H1 (cell line): ENCODE data around the gene SGMS1. TPM values are rescaled to one million over a fixed set of nuclear protein-coding genes. Genes with fewer than 3 reads are reported as not detected.

ENCODE experiments used
- ATF2 ChIP-seq: IDR thresholded peaks from 2 replicates; pipeline ENCODE4 v1.6.1; 2012; ENCODE audit warnings: low read length, inconsistent platforms
- CHD7 ChIP-seq: fragments of 300-600 bp; sonication (generic); IDR thresholded peaks from 2 replicates; pipeline ENCODE4 v1.7.1; 2012; ENCODE audit warnings: low read length, moderate library complexity, mild to moderate bottlenecking, inconsistent platforms; ENCODE audit not compliant: insufficient replicate concordance
- CTBP2 ChIP-seq: IDR thresholded peaks from 2 replicates; pipeline ENCODE4 v1.7.0; 2011; ENCODE audit warnings: borderline replicate concordance, mild to moderate bottlenecking, moderate library complexity, mixed read lengths, low read length; ENCODE audit not compliant: insufficient read depth, insufficient read length
- EGR1 ChIP-seq: IDR thresholded peaks from 2 replicates; pipeline ENCODE4 v1.6.1; 2011; ENCODE audit warnings: low read depth, low read length, borderline replicate concordance
- KDM5A ChIP-seq: fragments of 200-600 bp; IDR thresholded peaks from 2 replicates; pipeline ENCODE4 v1.7.1; 2012; ENCODE audit warnings: mild to moderate bottlenecking, low read length, inconsistent platforms, mixed read lengths
- POU5F1 ChIP-seq: IDR thresholded peaks from 2 replicates; pipeline ENCODE4 v1.6.1; 2011; ENCODE audit warnings: low read depth, mild to moderate bottlenecking, low read length, moderate library complexity
- RXRA ChIP-seq: IDR thresholded peaks from 2 replicates; pipeline ENCODE4 v1.6.1; 2011; ENCODE audit warnings: low read depth, mild to moderate bottlenecking, low read length, moderate library complexity; ENCODE audit not compliant: insufficient read depth
- TCF12 ChIP-seq: IDR thresholded peaks from 2 replicates; pipeline ENCODE4 v1.6.1; 2011; ENCODE audit warnings: low read depth, mild to moderate bottlenecking, low read length
- polyA plus RNA-seq, 7 experiments: library from polyadenylated mRNA; depleted of rRNA in 3 of 7; stranded (reverse) in 5 of 7; unstranded in 2 of 7; fragments of >200 nt in 5 of 7; fragments of 200-250 nt in 2 of 7; gene quantifications; 1 replicate in 5 of 7; 2 replicates in 1 of 7; 4 replicates in 1 of 7; pipeline versions ENCODE4 v1.2.1 to v1.2.3, GENCODE V29; 2011 to 2013; ENCODE audit warnings: missing spikeins in 2 of 7, mixed read lengths in 2 of 7
- total RNA-seq: library from RNA; stranded (reverse); fragmentation: NEBNext Ultra II Directional; extraction: Animal tissue kit (Norgen Biotek cat#: 25700); gene quantifications from 2 replicates; pipeline ENCODE4 v1.2.1, GENCODE V29; 2021

Gene SGMS1
- total and polyA plus RNA-seq, 2 of the 8 experiments (the other 6 are each of a cell fraction or from before 2014, with no cell fraction given), result 6.0 to 15.6 TPM

GRCh38 chr10:50260791-50261281 lies 362.9 kb downstream of the SGMS1 start (continued):
- TF ChIP-seq CHD7 (no peak), RXRA (no peak), ATF2 (no peak), EGR1 (no peak), KDM5A (no peak), POU5F1 (no peak), CTBP2 (no peak), TCF12 (no peak)
